Skeletal muscle satellite cell (primary cell): ENCODE measurements around the gene PLD4.
A peak's percentile ranks its signal among the peaks of the same experiment; 100 is the strongest.

Source experiments
- H3K27me3 ChIP-seq: 2 replicates; pipeline ENCODE4 v1.7.0; 2013; ENCODE audit warnings: low read length; ENCODE audit not compliant: control insufficient read depth, insufficient read depth
- H3K36me3 ChIP-seq: 2 replicates; pipeline ENCODE4 v1.7.0; 2013; ENCODE audit warnings: mild to moderate bottlenecking, control low read depth, low read length; ENCODE audit not compliant: insufficient read depth
- H3K4me1 ChIP-seq: 2 replicates; pipeline ENCODE4 v1.7.0; 2013; ENCODE audit warnings: low read length; ENCODE audit not compliant: control insufficient read depth, insufficient read depth
- H3K4me2 ChIP-seq: 2 replicates; pipeline ENCODE4 v1.7.0; 2013; ENCODE audit warnings: mild to moderate bottlenecking, low read length
- H3K4me3 ChIP-seq: 2 replicates; pipeline ENCODE4 v1.7.0; 2013; ENCODE audit warnings: low read length
- H3K9ac ChIP-seq: 2 replicates; pipeline ENCODE4 v1.7.0; 2013; ENCODE audit warnings: mild to moderate bottlenecking, low read depth, low read length, moderate library complexity
- H3K9me3 ChIP-seq: replicated peaks from 2 replicates; pipeline ENCODE4 v1.7.0; 2013; ENCODE audit warnings: mild to moderate bottlenecking, control low read depth, low read length

The PLD4 gene

DNA sequence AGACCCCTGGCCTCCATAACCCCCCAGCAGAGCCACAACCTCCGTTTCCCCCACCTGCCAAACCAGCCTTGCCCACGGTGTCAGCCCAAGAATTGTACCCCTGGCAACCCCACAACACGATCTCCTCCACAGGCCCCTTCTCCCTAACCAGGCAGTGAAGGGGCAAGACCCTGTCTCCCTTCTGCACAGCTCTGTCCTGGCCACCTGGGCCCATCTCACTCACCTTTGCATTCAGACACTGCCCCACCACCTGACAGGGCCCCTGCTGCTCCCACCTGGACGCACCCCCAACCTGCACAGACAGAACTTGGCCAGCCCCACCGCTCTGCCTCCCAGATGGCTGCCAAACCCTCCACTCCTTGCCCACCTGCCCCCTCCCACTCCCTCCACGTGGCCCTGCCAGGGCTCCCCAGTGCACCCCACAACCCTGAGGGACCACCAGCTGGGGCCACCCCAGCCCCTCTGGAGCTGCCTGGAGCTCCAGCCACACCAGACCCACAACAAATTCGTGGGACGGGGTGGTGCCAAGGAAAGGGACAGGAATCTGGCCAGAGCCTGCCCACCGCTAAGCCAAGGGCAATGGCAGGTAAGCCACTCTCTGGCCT is 41.7 kb downstream of the PLD4 start:
- H3K4me3 ChIP-seq = no peak overlapping the region
- H3K4me2 ChIP-seq = no peak overlapping the region
- no peaks in the 10 kb centered on the region for H3K36me3 ChIP-seq
- H3K9ac ChIP-seq = no peak overlapping the region
- no peaks in the 10 kb centered on the region for H3K9me3 ChIP-seq
- no peaks in the 10 kb centered on the region for H3K27me3 ChIP-seq
- peaks cover 44% of the 10 kb centered on the region for H3K4me1 ChIP-seq

GRCh38 chr14:104966981-104967385 is 42.3 kb downstream of the PLD4 start:
- Histone ChIP-seq H3K4me1 (peaks cover 51% of the 10 kb centered on the region), H3K27me3 (no peaks in the 10 kb centered on the region), H3K9ac (no peak overlapping the region), H3K4me2 (peak overlapping the region; percentile 93), H3K4me3 (no peak overlapping the region), H3K36me3 (no peaks in the 10 kb centered on the region), H3K9me3 (no peaks in the 10 kb centered on the region)

- H3K4me3 ChIP-seq = peak overlapping the region; percentile 84
- H3K4me2 ChIP-seq = peak overlapping the region; percentile 93
- no peaks in the 10 kb centered on the region for H3K36me3 ChIP-seq
- peaks cover 56% of the 10 kb centered on the region for H3K4me1 ChIP-seq
- H3K9me3 ChIP-seq = no peaks in the 10 kb centered on the region
- H3K27me3 ChIP-seq = no peaks in the 10 kb centered on the region
- H3K9ac ChIP-seq = peak overlapping the region; percentile 84
Measured at GRCh38 chr14:104967386-104968152, 42.9 kb downstream of the PLD4 start.

- Histone ChIP-seq H3K36me3 (no peaks in the 10 kb centered on the region), H3K9me3 (no peaks in the 10 kb centered on the region), H3K4me1 (peaks cover 62% of the 10 kb centered on the region), H3K27me3 (no peaks in the 10 kb centered on the region), H3K9ac (peak overlapping the region; percentile 84), H3K4me3 (peak overlapping the region; percentile 84), H3K4me2 (peak overlapping the region; percentile 93)
Measured at GRCh38 chr14:104968153-104968527, 43.5 kb downstream of the PLD4 start.

GRCh38 chr14:104968541-104969401 is 44.1 kb downstream of the PLD4 start:
- Histone ChIP-seq H3K4me2 (peak overlapping the region; percentile 93), H3K9me3 (no peaks in the 10 kb centered on the region), H3K36me3 (no peaks in the 10 kb centered on the region), H3K9ac (peak overlapping the region; percentile 84), H3K4me1 (peaks cover 68% of the 10 kb centered on the region), H3K27me3 (no peaks in the 10 kb centered on the region), H3K4me3 (peak overlapping the region; percentile 84)

DNA sequence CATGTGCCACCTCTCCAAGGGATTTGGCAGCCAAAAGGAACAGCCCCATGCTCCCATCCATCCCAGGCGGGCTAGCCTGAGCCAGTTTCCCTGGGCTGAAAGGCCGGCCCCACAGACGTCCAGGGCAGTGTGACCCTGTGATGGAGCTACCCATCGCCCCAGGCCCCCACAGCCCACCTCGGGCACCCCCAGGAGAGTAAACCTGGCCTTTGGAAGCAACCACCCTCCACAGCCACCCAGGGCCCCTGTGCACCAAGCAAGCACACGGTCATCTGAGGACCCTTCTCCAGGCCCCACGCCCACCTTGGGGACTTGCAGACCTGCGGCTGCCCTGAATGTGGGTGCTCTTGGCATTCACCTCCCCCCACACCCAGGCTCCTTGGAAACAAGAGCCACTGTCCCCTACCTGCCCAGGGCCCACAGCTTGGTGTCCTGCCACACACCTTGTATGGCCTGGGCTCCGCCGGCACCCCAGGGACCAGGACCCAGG is 45.1 kb downstream of the PLD4 start:
- H3K9ac ChIP-seq = peak overlapping the region; percentile 84
- peak overlapping the region; percentile 84 for H3K4me3 ChIP-seq
- H3K27me3 ChIP-seq = no peaks in the 10 kb centered on the region
- H3K36me3 ChIP-seq = no peaks in the 10 kb centered on the region
- peaks cover 78% of the 10 kb centered on the region for H3K4me1 ChIP-seq
- peak overlapping the region; percentile 93 for H3K4me2 ChIP-seq
- no peaks in the 10 kb centered on the region for H3K9me3 ChIP-seq

DNA sequence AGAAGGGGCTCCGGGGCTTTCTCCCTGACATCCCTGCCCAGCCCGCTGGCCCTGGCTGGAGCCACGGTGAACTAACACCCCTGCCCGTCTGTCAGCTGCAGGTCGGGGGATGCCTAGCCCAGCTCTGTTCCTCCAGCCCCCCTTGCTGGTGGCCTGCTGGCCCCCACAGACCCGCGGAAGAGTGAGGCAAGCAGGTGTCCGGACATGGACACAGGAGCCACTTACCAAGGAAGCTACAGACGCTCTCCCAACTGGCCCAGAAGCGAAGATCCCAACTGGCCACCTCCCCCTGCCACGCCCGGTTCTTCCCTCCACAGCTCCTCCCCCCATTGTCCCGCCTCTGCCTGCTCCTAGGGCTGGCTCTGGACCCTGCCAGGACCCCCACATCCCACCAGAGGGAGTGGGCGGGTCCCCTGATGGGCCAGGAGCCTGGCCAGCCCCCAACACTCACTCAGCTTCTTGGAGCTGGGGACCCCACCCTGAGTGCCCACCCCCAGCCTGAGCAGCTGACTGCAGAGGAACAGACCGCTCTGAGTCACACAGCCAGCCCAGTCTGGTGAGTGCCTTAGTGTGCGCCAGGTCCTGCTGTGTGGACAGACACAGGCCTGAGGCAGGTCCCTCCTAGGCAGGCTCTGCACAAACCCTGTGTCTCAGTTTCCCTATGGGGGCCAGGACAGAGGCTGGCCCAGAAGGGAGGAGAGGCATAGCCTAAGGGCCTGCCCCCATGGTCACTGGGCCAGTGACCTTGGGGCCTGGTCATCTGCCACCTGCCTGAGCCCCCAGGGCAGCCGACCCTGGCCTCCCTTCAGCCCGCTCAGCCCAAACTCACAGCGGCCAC is 45.8 kb downstream of the PLD4 start:
- Histone ChIP-seq H3K36me3 (no peaks in the 10 kb centered on the region), H3K4me2 (peak overlapping the region; percentile 93), H3K9me3 (no peaks in the 10 kb centered on the region), H3K4me3 (peak overlapping the region; percentile 84), H3K9ac (peak overlapping the region; percentile 84), H3K4me1 (peaks cover 80% of the 10 kb centered on the region), H3K27me3 (no peaks in the 10 kb centered on the region)

DNA sequence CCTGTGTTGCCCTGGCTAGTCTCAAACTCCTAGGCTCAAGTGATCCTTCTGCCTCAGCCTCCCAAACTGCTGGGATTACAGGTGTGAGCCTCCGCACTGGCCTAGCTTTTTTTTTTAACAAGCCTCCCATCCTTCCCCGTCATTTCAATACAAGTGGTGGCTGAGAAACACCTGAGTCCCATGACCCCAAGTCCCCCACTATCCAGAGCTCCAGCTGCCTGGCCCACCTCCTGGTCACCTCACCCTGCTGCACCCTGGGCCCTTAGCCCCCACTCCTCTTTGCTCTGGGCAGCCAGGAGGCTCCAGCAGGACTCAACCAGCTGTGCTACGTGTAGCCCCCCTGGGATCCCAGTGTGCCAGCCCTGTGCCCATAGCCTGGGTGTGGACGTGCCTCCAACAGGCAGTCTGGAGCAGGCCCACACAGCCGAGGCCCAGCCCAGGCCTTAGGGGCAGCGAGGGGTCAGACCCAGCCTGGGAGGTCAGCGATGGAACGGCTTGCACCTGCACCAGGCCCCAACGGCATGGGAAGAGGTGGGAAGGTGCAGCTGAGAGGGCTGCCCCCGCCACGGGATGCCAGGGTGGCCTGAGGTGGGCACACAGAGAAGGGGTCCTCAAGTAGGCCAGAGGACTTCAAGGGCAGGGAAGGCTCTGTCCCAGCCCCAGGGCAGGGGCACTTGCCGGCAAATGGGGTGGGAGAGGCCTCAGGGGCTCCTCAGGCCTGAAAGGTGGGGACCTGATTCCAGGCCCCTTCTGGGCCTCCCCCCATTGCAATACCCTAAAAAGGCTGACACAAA is 47.0 kb downstream of the PLD4 start:
- no peaks in the 10 kb centered on the region for H3K27me3 ChIP-seq
- no peaks in the 10 kb centered on the region for H3K36me3 ChIP-seq
- peak overlapping the region; percentile 78 for H3K9ac ChIP-seq
- peak overlapping the region; percentile 79 for H3K4me2 ChIP-seq
- peaks cover 89% of the 10 kb centered on the region for H3K4me1 ChIP-seq
- H3K9me3 ChIP-seq = no peaks in the 10 kb centered on the region
- no peak overlapping the region for H3K4me3 ChIP-seq

DNA sequence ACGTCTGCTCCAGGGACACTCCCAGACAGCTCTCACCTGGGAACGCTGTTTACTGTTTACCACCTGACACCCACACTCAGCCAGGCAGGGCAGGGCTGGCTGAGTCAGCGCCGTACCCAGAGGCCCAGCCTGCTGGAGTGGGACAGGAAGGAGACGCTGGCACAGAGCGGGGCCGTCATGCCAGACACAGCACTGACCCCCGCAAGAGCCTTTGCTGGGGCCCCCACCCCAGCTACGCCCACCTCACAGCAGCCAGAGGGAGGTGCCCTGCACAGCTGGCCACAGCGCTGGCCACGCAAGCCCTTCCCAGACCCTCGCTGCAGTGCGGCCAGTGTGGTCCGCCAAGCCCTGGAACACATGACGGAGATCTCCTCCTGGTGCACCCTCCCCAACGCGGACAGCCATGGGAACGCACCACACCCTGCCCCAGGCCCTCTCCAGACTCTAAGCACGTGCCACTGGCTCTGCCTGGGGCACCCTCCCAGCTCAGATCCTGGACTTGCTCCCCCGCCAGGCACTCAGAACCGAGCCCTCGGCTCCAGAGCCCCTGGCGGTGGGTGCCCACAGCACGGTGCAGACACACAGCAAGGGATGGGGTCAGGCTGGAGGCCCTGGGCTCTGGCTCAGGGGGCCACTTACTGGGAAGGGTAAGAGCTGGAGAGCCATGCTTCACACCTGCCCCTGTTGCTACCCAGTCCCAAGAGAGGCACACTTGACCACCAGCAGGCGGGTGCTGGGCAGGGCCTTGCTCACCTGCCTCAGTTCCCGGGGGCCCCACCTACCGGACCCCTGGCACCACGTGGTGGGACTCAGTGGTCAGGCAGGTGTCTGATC is 47.8 kb downstream of the PLD4 start:
- Histone ChIP-seq H3K36me3 (no peaks in the 10 kb centered on the region), H3K4me2 (peak overlapping the region; percentile 79), H3K9ac (peak overlapping the region; percentile 78), H3K9me3 (no peaks in the 10 kb centered on the region), H3K4me3 (peak overlapping the region; percentile 54), H3K27me3 (no peaks in the 10 kb centered on the region), H3K4me1 (peaks cover 91% of the 10 kb centered on the region)

- Histone ChIP-seq H3K4me2 (peak overlapping the region; percentile 79), H3K4me1 (peaks cover 91% of the 10 kb centered on the region), H3K27me3 (no peaks in the 10 kb centered on the region), H3K36me3 (no peaks in the 10 kb centered on the region), H3K9ac (peak overlapping the region; percentile 78), H3K9me3 (no peaks in the 10 kb centered on the region), H3K4me3 (peak overlapping the region; percentile 54)
Measured at GRCh38 chr14:104973135-104973384, 48.4 kb downstream of the PLD4 start.
